Activated CD8-positive, alpha-beta T cell treated with anti-CD3 and anti-CD28 coated beads for 36 hours (primary cell): ENCODE data around the gene ABHD14A. TPM values are rescaled to one million over a fixed set of nuclear protein-coding genes. Genes with fewer than 3 reads are reported as not detected.

ENCODE experiments used
- ATAC-seq: fragments of 200-7000 bp; cut with Tn5 transposase; one replicate; pipeline ENCODE4 v1.10.0; 2021; ENCODE audit warnings: mild to moderate bottlenecking, moderate library complexity
- CTCF ChIA-PET: fragments of 350-600 bp; sonication (Branson Sonifier 250); formaldehyde crosslinking; loops from one replicate; lab custom pipeline; 2021; ENCODE audit warnings: antibody characterized with exemption; lab: Charles Lee
- POLR2A ChIA-PET: fragments of 350-600 bp; sonication (Branson Sonifier 250); formaldehyde crosslinking; loops from one replicate; lab custom pipeline; 2021; ENCODE audit warnings: antibody characterized with exemption; lab: Charles Lee
- DNase-seq: peaks from one replicate; pipeline ENCODE4 v3.0.0-alpha.2; 2020
- H3K27ac Mint-ChIP-seq: one replicate; pipeline ENCODE4 v1.8.0; 2021; ENCODE audit warnings: mild to moderate bottlenecking, mixed read lengths
- H3K27me3 Mint-ChIP-seq: one replicate; pipeline ENCODE4 v1.8.0; 2021; ENCODE audit warnings: mixed read lengths
- H3K36me3 Mint-ChIP-seq: one replicate; pipeline ENCODE4 v1.8.0; 2021; ENCODE audit warnings: low read depth, mixed read lengths
- H3K4me1 Mint-ChIP-seq: one replicate; pipeline ENCODE4 v1.8.0; 2021; ENCODE audit warnings: low read depth, mixed read lengths
- H3K4me3 Mint-ChIP-seq: one replicate; pipeline ENCODE4 v1.8.0; 2021; ENCODE audit warnings: mild to moderate bottlenecking, moderate library complexity, mixed read lengths
- H3K9me3 Mint-ChIP-seq: one replicate; pipeline ENCODE4 v1.8.0; 2021; ENCODE audit warnings: mixed read lengths
- intact Hi-C: fragments of 100-400 bp; cut with micrococcal nuclease; formaldehyde crosslinking; loops from one replicate; pipeline ENCODE4 v1.10.0; 2022
- total RNA-seq, 2 experiments: library from RNA; stranded (reverse); gene quantifications; one replicate each; pipeline ENCODE4 v1.2.3, GENCODE V29; 2021
- TF ChIP-seq, protein P1 (sequence below): fragments of 200-600 bp; IDR thresholded peaks from one replicate; pipeline ENCODE4 v1.8.0; 2022; ENCODE audit warnings: antibody characterized with exemption, mild to moderate bottlenecking

Gene ABHD14A
- total RNA-seq, 2 experiments from 2014 or later: 8.9 to 9.5 TPM

DNA sequence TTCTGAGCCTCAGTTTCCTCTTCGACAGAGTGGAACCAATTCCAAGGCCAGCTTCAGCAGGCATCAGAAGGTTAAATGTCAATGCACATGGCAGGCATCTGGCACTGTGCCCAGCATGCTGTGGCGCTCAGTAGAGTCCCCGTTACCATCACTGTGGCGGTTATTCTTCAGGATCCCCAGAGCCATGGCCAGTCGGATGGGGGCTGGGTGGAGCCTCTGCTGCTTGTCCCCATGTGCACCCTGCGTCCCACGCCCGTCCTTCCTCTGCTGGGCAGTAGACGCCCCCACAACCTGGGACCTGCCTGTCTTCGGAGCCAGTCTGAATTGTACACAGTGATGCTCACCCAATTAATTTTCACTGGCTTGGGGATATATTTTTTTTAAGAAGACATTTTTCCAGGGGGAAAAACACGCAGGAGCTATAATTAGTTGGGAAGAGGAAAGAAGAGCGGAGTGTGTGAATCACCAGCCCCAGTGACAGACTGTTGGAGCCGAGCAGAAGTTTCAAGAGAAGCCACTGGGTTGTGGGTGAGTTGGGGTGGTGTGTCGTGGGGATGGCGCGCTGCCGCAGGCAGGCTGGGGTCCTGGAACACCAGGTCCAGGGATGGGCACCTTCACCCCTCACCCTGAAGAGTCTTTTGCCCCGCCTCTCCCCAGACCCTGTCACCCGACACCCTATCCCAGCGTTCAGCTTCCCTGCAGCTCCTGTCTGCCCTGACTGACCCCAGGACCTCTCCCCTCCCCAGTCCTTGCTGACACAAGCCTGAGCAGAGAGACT is 47.6 kb downstream of the ABHD14A start:
- CTCF ChIA-PET: no interaction called here
- Mint-ChIP-seq H3K27ac (no peak overlapping the region), H3K27me3 (no peaks in the 10 kb centered on the region), H3K9me3 (no peaks in the 10 kb centered on the region), H3K4me1 (no peaks in the 10 kb centered on the region), H3K36me3 (no peaks in the 10 kb centered on the region), H3K4me3 (no peak overlapping the region)
- DNase-seq (no peak), ATAC-seq (no peak)
- intact Hi-C loops: no loop called here
- POLR2A ChIA-PET: no interaction called here
- TF ChIP-seq, protein P1, sequence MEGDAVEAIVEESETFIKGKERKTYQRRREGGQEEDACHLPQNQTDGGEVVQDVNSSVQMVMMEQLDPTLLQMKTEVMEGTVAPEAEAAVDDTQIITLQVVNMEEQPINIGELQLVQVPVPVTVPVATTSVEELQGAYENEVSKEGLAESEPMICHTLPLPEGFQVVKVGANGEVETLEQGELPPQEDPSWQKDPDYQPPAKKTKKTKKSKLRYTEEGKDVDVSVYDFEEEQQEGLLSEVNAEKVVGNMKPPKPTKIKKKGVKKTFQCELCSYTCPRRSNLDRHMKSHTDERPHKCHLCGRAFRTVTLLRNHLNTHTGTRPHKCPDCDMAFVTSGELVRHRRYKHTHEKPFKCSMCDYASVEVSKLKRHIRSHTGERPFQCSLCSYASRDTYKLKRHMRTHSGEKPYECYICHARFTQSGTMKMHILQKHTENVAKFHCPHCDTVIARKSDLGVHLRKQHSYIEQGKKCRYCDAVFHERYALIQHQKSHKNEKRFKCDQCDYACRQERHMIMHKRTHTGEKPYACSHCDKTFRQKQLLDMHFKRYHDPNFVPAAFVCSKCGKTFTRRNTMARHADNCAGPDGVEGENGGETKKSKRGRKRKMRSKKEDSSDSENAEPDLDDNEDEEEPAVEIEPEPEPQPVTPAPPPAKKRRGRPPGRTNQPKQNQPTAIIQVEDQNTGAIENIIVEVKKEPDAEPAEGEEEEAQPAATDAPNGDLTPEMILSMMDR: no peak

DNA sequence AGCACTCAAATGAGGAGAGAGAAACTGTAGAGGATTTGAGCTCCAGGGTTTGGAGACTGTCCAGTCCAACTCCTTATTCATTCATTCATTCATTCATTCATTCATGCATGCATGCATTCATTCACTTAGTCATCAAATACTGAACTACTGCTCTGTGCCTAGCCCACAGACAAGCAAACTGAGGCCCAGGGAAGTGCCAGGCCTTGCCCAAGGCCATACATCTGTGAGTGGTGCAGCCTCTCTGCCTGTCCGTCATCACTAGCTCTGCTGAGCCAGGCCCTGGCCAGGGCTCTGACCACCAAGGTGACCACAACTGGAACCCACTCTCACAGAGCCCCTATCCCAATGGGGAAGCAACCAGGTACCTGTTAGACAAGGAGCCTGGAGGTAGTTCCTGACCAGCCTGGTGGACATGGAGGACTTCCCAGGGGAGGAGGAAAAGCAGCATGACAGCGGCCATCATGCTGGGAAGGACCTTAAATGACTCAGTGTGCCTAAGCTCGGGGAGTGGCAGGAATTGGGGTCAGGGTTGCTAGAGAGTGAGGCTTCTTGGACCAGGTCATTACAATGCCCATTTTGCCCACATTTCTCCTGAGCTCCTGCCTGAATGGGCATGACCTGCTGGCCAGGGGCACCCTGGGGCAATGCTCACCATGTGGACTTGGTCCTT is 48.4 kb downstream of the ABHD14A start:
- no peak for ATAC-seq
- CTCF ChIA-PET: no interaction called here
- no peaks in the 10 kb centered on the region for H3K36me3 Mint-ChIP-seq
- no peaks in the 10 kb centered on the region for H3K27me3 Mint-ChIP-seq
- no peak overlapping the region for H3K27ac Mint-ChIP-seq
- no peak overlapping the region for H3K4me3 Mint-ChIP-seq
- no peaks in the 10 kb centered on the region for H3K9me3 Mint-ChIP-seq
- POLR2A ChIA-PET: no interaction called here
- H3K4me1 Mint-ChIP-seq: no peaks in the 10 kb centered on the region
- DNase-seq: no peak
- TF ChIP-seq, protein P1: no peak
- intact Hi-C loops: no loop called here

DNA sequence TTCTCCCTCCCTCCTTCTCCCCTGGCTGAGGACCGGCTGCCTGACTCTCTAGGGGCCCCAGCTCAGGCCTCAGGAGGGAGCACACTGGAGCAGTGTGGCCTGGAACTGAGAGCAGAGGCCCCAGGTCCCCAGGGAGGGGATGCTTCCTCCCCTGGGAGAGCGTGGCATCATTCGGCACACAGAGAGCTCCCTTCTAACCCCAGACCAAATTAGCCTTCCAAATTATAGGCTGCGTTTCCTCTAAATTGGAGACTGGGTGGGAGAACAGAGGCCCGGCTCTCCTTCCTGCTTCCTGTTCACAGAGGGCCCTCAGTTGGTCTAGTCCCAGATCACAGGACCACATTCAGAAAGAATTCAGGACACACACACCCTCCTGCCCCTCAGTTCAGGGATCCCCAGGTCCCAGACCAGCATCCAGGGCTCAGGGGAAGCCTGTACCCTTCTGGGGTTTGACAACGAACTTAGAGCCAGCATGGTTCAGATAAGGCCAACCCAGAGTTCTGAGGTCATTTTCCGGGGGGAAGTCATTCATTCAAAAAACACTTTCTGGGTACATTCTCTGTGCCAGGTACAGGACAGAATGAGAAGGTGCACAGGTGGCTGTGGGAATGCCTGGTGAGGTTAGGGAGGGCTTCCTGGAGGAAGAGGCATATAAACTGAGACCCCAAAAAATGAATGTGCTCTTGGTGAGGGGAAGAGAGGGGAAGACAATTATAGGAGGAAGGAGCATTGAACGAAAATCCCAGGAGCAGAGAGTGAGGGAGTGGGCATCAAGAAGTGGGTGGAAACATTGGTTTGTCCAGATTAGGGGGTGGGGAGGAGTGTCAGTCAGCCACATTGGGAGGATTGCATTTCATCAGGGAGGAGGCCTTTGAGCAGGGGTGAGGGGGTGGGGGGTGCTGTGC is 49.2 kb downstream of the ABHD14A start:
- no peak overlapping the region for H3K4me3 Mint-ChIP-seq
- intact Hi-C loops: no loop called here
- DNase-seq (no peak), ATAC-seq (no peak)
- H3K27ac Mint-ChIP-seq: no peak overlapping the region
- no peaks in the 10 kb centered on the region for H3K9me3 Mint-ChIP-seq
- H3K36me3 Mint-ChIP-seq: no peaks in the 10 kb centered on the region
- no peaks in the 10 kb centered on the region for H3K27me3 Mint-ChIP-seq
- TF ChIP-seq, protein P1: no peak
- no peaks in the 10 kb centered on the region for H3K4me1 Mint-ChIP-seq
- ChIA-PET POLR2A (no interaction called here), CTCF (no interaction called here)

DNA sequence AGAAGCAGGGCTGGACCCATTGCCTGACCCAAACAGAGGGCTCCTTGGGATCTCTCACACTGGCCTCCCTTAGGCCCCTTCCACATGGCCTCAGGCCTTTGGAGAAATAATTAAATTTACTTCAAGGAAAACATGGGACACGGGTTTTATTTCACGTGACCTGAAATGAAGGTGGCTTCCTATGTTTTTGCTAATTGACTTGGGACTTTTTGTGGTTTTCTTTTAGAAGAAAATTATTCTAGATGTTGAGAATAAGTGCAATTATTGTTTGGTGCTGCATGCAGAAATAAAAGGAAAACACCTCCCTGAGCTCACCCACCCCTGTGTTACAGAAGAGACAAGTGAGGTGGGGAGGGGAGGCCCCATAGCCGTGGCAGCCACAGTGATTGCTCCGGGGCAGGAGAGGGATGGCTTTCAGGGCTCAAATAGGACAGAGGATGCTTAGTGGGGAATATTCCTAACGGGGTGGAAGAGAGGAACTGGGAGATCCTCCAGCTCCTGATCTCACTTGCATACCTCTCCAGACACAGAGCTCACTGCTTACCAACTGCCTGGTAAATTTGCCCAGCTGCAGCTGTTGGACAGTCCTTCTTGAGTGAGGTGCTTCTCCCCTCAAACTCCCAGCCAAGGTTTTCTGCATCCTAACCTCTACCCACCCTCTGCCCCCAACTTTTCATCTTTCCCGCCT is 50.0 kb downstream of the ABHD14A start:
- intact Hi-C loops: no loop called here
- POLR2A ChIA-PET: no interaction called here
- Mint-ChIP-seq H3K4me1 (no peaks in the 10 kb centered on the region), H3K9me3 (no peaks in the 10 kb centered on the region), H3K27me3 (no peaks in the 10 kb centered on the region), H3K27ac (no peak overlapping the region), H3K36me3 (no peaks in the 10 kb centered on the region), H3K4me3 (no peak overlapping the region)
- CTCF ChIA-PET: no interaction called here
- ATAC-seq: no peak
- TF ChIP-seq, protein P1: no peak
- DNase-seq: no peak
